ENCODE measurements around the gene OR5L2.

DNA sequence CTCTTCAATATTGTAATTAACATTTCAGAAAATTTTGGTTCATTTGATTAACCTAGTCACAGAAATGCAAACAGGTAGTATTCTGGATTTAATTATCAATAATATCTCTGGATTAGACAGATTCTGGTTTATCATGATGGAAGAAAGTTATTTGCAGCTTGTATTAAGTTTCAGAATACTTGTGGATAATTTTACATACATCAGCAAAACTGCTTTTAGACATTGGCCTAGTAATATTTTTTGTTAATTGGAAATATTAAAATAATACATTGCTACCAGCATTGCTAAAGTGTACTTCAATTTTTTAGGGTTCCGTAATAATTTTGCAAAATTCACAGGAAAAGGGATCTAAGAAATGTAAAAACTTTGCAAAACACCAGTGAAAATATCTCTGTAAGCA is 35.4 kb upstream of the OR5L2 start:
- TF ChIP-seq, protein P1, sequence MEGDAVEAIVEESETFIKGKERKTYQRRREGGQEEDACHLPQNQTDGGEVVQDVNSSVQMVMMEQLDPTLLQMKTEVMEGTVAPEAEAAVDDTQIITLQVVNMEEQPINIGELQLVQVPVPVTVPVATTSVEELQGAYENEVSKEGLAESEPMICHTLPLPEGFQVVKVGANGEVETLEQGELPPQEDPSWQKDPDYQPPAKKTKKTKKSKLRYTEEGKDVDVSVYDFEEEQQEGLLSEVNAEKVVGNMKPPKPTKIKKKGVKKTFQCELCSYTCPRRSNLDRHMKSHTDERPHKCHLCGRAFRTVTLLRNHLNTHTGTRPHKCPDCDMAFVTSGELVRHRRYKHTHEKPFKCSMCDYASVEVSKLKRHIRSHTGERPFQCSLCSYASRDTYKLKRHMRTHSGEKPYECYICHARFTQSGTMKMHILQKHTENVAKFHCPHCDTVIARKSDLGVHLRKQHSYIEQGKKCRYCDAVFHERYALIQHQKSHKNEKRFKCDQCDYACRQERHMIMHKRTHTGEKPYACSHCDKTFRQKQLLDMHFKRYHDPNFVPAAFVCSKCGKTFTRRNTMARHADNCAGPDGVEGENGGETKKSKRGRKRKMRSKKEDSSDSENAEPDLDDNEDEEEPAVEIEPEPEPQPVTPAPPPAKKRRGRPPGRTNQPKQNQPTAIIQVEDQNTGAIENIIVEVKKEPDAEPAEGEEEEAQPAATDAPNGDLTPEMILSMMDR (IDR thresholded peaks at IDR 0.05): no peak
- TF ChIP-seq POLR2A (IDR thresholded peaks at IDR 0.05): no peak
